HepG2 (cell line): ENCODE results near the gene C5AR1. TPM values are rescaled to one million over a fixed set of nuclear protein-coding genes. Genes with fewer than 3 reads are reported as not detected.
A peak's percentile ranks its signal among the peaks of the same experiment; 100 is the strongest.

Source experiments
- AGO2 ChIP-seq: fragments of 200-400 bp; formaldehyde crosslinking; optimal IDR thresholded peaks from 2 replicates; pipeline ENCODE3; 2017; ENCODE audit warnings: mild to moderate bottlenecking, low read depth, low read length, moderate library complexity
- ATF2 ChIP-seq: sonication (generic); formaldehyde crosslinking; IDR thresholded peaks from 2 replicates; pipeline ENCODE4 v1.4.0; 2020; ENCODE audit warnings: missing genetic modification reagents
- ESRRA ChIP-seq: sonication (generic); formaldehyde crosslinking; IDR thresholded peaks from 2 replicates; pipeline ENCODE4 v1.5.1; 2020; ENCODE audit warnings: mild to moderate bottlenecking, low read depth, missing genetic modification reagents
- FOXP1 ChIP-seq, 2 experiments: fragments of 450-650 bp in 1 of 2; IDR thresholded peaks; 2 replicates each; pipeline ENCODE4 v1.6.1; 2017 to 2018; ENCODE audit warnings: antibody characterized with exemption in 1 of 2
- IRF9 ChIP-seq: sonication (generic); formaldehyde crosslinking; IDR thresholded peaks from 2 replicates; pipeline ENCODE4 v1.8.0; 2022; ENCODE audit warnings: missing genetic modification reagents, mild to moderate bottlenecking, borderline replicate concordance
- NR1H2 ChIP-seq: sonication (generic); formaldehyde crosslinking; IDR thresholded peaks from 2 replicates; pipeline ENCODE4 v1.8.1; 2022; ENCODE audit warnings: low read depth, missing genetic modification reagents, borderline replicate concordance
- SIN3A ChIP-seq: IDR thresholded peaks from 2 replicates; pipeline ENCODE4 v1.6.1; 2011; ENCODE audit warnings: low read depth, mild to moderate bottlenecking, control low read depth, low read length, borderline replicate concordance
- SIX4 ChIP-seq: sonication (generic); formaldehyde crosslinking; IDR thresholded peaks from 2 replicates; pipeline ENCODE4 v1.4.0; 2020; ENCODE audit warnings: missing genetic modification reagents
- ZBTB34 ChIP-seq: sonication (generic); formaldehyde crosslinking; IDR thresholded peaks from 2 replicates; pipeline ENCODE4 v1.8.0; 2022; ENCODE audit warnings: mild to moderate bottlenecking, missing genetic modification reagents
- ZFP36 ChIP-seq: fragments of 150-350 bp; IDR thresholded peaks from 2 replicates; pipeline ENCODE4 v1.6.1; 2018; ENCODE audit warnings: borderline replicate concordance, low read length, low read depth; ENCODE audit not compliant: partially characterized antibody
- ZNF143 ChIP-seq: sonication (generic); formaldehyde crosslinking; IDR thresholded peaks from 2 replicates; pipeline ENCODE4 v1.4.0; 2020; ENCODE audit warnings: missing genetic modification reagents
- ZNF205 ChIP-seq: IDR thresholded peaks from 2 replicates; pipeline ENCODE4 v1.6.1; 2018; ENCODE audit warnings: missing biosample characterization, missing genetic modification reagents
- ZNF256 ChIP-seq: sonication (generic); formaldehyde crosslinking; conservative IDR thresholded peaks from 2 replicates; pipeline ENCODE4 v1.4.0; 2020; ENCODE audit warnings: missing genetic modification reagents
- ZNF33A ChIP-seq: sonication (generic); formaldehyde crosslinking; IDR thresholded peaks from 2 replicates; pipeline ENCODE4 v1.5.1; 2020; ENCODE audit warnings: missing genetic modification reagents, mild to moderate bottlenecking, moderate library complexity, borderline replicate concordance
- ZNF496 ChIP-seq: sonication (generic); formaldehyde crosslinking; IDR thresholded peaks from 2 replicates; pipeline ENCODE4 v1.8.1; 2023; ENCODE audit warnings: mild to moderate bottlenecking, moderate library complexity, missing genetic modification reagents; ENCODE audit not compliant: insufficient replicate concordance
- ZNF75D ChIP-seq: sonication (generic); formaldehyde crosslinking; IDR thresholded peaks from 2 replicates; pipeline ENCODE4 v1.8.1; 2023; ENCODE audit warnings: missing genetic modification reagents, mild to moderate bottlenecking, borderline replicate concordance
- ZNF772 ChIP-seq: sonication (generic); formaldehyde crosslinking; IDR thresholded peaks from 2 replicates; pipeline ENCODE4 v1.5.0; 2020; ENCODE audit warnings: mild to moderate bottlenecking, missing genetic modification reagents
- polyA plus RNA-seq, 8 experiments: library from polyadenylated mRNA; depleted of rRNA in 3 of 8; stranded (reverse) in 7 of 8; unstranded in 1 of 8; fragments of >200 nt; fragmentation: Illumina TruSeq in 4 of 8; extraction: Trizol in 4 of 8; gene quantifications; 2 replicates each; pipeline versions ENCODE4 v1.2.1 to v1.2.3, GENCODE V29; 2011 to 2016; ENCODE audit warnings: low read depth in 4 of 8, missing spikeins in 1 of 8, mixed read lengths in 1 of 8; ENCODE audit not compliant: insufficient read depth in 1 of 8
- total RNA-seq, 5 experiments: library from RNA; depleted of rRNA; stranded (reverse); fragments of >200 nt; fragmentation: Illumina TruSeq; extraction: Trizol; gene quantifications; 2 replicates each; pipeline ENCODE4 v1.2.3, GENCODE V29; 2016; ENCODE audit warnings: low read depth in 1 of 5
- TF ChIP-seq, protein P1 (sequence below): sonication (generic); formaldehyde crosslinking; conservative IDR thresholded peaks from 2 replicates; pipeline ENCODE4 v1.4.0; 2020; ENCODE audit warnings: missing genetic modification reagents
- TF ChIP-seq, protein P2 (sequence below): sonication (generic); formaldehyde crosslinking; IDR thresholded peaks from 2 replicates; pipeline ENCODE4 v1.4.0; 2020; ENCODE audit warnings: missing genetic modification reagents

The C5AR1 gene
- total and polyA plus RNA-seq, 2 of the 13 experiments (the other 11 are each of a cell fraction or from before 2014, with no cell fraction given) = 0.07 to 1.6 TPM

DNA sequence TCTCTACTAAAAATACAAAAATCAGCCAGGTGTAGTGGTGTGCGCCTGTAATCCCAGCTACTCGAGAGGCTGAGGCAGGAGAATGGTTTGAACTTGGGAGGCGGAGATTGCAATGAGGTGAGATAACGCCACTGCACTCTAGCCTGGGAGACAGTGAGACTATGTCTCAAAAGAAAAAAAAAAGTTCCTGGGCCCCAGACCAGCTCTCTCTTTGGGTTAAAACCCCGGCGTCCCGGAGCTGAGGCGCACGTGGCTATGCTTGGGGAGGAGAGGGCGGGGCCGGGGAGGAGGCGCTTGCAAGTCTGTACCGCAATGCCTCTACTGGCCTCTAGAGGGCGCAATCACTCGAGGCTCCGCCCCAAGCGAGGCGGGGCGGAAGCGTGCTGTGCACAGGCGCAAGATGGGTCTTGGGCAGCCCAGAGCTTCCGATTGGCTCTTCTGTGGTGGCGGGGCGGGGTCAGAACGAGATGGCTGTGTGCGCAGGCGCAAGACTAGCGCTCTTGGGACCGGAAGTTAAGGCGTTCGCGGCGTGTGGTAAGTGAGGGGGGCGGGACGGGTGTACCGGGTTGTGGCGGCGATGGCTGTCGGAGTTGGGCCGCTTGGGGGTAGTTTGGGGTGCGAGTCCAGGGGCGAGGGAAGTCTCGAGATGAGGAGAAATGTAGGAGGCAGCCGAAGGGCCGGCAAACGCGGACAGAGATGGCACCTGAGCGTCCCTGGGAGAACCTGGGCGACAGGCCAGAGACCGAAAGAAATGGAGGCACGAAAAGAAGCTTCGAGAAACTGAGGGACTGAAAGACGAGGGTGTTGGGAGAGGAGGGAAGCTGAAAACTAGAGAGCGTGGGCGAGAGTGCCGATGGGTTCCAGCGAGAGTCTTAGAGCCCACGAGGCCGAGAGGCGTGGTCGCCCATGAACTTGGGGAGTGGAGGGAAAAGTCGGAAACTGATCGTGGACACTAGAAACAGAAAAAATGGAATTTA, 39.4 kb downstream of the C5AR1 start, which contains the start of gene DHX34 (continued):
- TF ChIP-seq ZNF256 (no peak), ZNF496 (CRISPR knock-in tag) (no peak), NR1H2 (CRISPR knock-in tag) (no peak), ESRRA (no peak; the same call in 1 of the 2 replicates), ZBTB34 (CRISPR knock-in tag) (no peak), ZNF75D (CRISPR knock-in tag) (no peak), ZNF33A (CRISPR knock-in tag) (no peak), AGO2 (no peak), ZNF205 (no peak), IRF9 (0 out of 2 replicates have a peak, but pooled peaks have one; percentile 27), SIX4 (CRISPR knock-in tag) (no peak), ZNF772 (CRISPR knock-in tag) (peak; percentile 67; the same call in 1 of the 2 replicates), ATF2 (CRISPR knock-in tag) (no peak), ZFP36 (no peak), SIN3A (peak; percentile 66; the same call in 1 of the 2 replicates), ZNF143 (CRISPR knock-in tag) (peak; percentile 71), FOXP1 (IDR thresholded peaks at IDR 0.05) (no peak), FOXP1 (CRISPR knock-in tag; IDR thresholded peaks at IDR 0.05) (no peak)
- TF ChIP-seq, protein P1, sequence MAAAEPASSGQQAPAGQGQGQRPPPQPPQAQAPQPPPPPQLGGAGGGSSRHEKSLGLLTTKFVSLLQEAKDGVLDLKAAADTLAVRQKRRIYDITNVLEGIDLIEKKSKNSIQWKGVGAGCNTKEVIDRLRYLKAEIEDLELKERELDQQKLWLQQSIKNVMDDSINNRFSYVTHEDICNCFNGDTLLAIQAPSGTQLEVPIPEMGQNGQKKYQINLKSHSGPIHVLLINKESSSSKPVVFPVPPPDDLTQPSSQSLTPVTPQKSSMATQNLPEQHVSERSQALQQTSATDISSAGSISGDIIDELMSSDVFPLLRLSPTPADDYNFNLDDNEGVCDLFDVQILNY (CRISPR knock-in tag) = no peak
- TF ChIP-seq, protein P2, sequence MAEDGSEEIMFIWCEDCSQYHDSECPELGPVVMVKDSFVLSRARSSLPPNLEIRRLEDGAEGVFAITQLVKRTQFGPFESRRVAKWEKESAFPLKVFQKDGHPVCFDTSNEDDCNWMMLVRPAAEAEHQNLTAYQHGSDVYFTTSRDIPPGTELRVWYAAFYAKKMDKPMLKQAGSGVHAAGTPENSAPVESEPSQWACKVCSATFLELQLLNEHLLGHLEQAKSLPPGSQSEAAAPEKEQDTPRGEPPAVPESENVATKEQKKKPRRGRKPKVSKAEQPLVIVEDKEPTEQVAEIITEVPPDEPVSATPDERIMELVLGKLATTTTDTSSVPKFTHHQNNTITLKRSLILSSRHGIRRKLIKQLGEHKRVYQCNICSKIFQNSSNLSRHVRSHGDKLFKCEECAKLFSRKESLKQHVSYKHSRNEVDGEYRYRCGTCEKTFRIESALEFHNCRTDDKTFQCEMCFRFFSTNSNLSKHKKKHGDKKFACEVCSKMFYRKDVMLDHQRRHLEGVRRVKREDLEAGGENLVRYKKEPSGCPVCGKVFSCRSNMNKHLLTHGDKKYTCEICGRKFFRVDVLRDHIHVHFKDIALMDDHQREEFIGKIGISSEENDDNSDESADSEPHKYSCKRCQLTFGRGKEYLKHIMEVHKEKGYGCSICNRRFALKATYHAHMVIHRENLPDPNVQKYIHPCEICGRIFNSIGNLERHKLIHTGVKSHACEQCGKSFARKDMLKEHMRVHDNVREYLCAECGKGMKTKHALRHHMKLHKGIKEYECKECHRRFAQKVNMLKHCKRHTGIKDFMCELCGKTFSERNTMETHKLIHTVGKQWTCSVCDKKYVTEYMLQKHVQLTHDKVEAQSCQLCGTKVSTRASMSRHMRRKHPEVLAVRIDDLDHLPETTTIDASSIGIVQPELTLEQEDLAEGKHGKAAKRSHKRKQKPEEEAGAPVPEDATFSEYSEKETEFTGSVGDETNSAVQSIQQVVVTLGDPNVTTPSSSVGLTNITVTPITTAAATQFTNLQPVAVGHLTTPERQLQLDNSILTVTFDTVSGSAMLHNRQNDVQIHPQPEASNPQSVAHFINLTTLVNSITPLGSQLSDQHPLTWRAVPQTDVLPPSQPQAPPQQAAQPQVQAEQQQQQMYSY (CRISPR knock-in tag) = no peak
